Activated T-cell treated with anti-CD3 and anti-CD28 coated beads, Interleukin-2, amount 50 U/mL, for 72 hours (primary cell): ENCODE results near the gene ATP5F1C. TPM values are rescaled to one million over a fixed set of nuclear protein-coding genes. Genes with fewer than 3 reads are reported as not detected.
A peak's percentile ranks its signal among the peaks of the same experiment; 100 is the strongest.
"Not testable (repeated sequence)": the region's sequence is repeated elsewhere in the genome, so short reads cannot be mapped to it uniquely, and the experiment has no call there.

Source experiments
- ATAC-seq, 2 donors: fragments of 150-1000 bp; cut with Tn5 transposase; replicated peaks in 1 of 2; 2 replicates each; pipeline ENCODE4 v1.10.0; 2021; ENCODE audit warnings: moderate library complexity in 2 of 2, mild to moderate bottlenecking in 1 of 2
- DNase-seq, 2 donors: peaks; one replicate each; pipeline ENCODE4 v3.0.0; 2021 to 2022; ENCODE audit warnings: mixed read lengths in 1 of 2
- H3K27ac Mint-ChIP-seq: one replicate; pipeline ENCODE4 v1.8.0; 2022; ENCODE audit warnings: mild to moderate bottlenecking, moderate library complexity, mixed read lengths
- H3K27me3 Mint-ChIP-seq: one replicate; pipeline ENCODE4 v1.8.0; 2022; ENCODE audit warnings: low read depth, mixed read lengths
- H3K36me3 Mint-ChIP-seq, 2 donors: one replicate each; pipeline ENCODE4 v1.8.0; 2022; ENCODE audit warnings: mixed read lengths in 2 of 2, mild to moderate bottlenecking in 1 of 2; ENCODE audit not compliant: insufficient read depth in 2 of 2
- H3K4me1 Mint-ChIP-seq: one replicate; pipeline ENCODE4 v1.8.0; 2022; ENCODE audit warnings: low read depth, mixed read lengths
- H3K4me3 Mint-ChIP-seq, 2 donors: one replicate each; pipeline ENCODE4 v1.8.0; 2022; ENCODE audit warnings: mild to moderate bottlenecking in 2 of 2, mixed read lengths in 2 of 2, moderate library complexity in 2 of 2
- H3K9me3 Mint-ChIP-seq, 2 donors: one replicate each; pipeline ENCODE4 v1.8.0; 2022; ENCODE audit warnings: mixed read lengths in 2 of 2
- total RNA-seq, 2 donors: library from RNA; stranded (reverse); gene quantifications; one replicate each; pipeline ENCODE4 v1.2.3, GENCODE V29; 2022

Gene ATP5F1C
- 100 to 1,000 TPM; 241 to 287 TPM for total RNA-seq

DNA sequence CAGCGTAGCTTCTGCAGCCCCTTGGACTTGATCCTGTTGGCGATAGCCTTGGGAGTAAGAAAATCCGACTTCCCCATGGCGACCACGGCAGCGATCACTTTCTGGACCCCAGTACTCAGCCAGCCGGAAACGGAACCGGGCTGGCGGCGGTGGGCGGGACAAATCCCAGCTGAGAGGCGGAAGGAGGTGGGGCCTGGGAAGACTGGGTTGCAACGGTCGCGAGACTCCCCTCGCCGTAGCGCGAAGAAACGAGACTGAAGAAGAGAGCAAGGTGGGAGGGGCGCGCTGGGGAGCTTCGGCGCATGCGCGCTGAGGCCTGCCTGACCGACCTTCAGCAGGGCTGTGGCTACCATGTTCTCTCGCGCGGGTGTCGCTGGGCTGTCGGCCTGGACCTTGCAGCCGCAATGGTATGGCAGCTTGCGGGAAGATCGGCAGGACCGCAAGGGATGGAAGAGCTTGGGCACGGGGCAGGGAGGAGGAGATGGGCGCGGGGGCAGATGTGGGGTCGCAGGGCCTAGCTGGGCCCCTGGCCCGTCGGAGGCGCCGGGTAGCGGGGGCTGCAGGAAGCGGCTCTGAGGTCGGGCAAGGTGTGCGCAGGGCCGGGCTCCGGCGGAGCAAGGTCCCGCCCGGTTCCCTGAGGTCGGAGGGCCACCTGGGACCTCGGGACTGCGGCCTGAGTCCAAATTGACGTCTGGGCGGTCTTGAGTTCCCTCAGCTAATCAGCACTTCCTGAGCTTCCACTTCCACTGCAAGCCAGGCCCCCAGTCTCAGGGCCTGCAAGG lies at the start of gene ATP5F1C, which contains the start of gene KIN:
Gene ATP5F1C (plus strand): TSS at position 321 of the 782 bp plus-strand sequence. CDS start 31 bp downstream, at position 352.
Gene KIN (minus strand): TSS at position 137 of the 782 bp plus-strand sequence. CDS start 60 bp downstream, at position 77.
- peaks cover 4 to 11% of the 10 kb centered on the region in 2 donors for H3K36me3 Mint-ChIP-seq
- H3K4me3 Mint-ChIP-seq, result no peak within 1 kb of the TSS
- ATAC-seq (peak; percentile 95 to 97), DNase-seq (peak; percentile 98)
- peaks cover 58% of the 10 kb centered on the region for H3K4me1 Mint-ChIP-seq
- H3K9me3 Mint-ChIP-seq, result no peaks in the 10 kb centered on the region
- peak within 1 kb of the TSS; percentile 84 for H3K27ac Mint-ChIP-seq
- no peaks in the 10 kb centered on the region for H3K27me3 Mint-ChIP-seq

DNA sequence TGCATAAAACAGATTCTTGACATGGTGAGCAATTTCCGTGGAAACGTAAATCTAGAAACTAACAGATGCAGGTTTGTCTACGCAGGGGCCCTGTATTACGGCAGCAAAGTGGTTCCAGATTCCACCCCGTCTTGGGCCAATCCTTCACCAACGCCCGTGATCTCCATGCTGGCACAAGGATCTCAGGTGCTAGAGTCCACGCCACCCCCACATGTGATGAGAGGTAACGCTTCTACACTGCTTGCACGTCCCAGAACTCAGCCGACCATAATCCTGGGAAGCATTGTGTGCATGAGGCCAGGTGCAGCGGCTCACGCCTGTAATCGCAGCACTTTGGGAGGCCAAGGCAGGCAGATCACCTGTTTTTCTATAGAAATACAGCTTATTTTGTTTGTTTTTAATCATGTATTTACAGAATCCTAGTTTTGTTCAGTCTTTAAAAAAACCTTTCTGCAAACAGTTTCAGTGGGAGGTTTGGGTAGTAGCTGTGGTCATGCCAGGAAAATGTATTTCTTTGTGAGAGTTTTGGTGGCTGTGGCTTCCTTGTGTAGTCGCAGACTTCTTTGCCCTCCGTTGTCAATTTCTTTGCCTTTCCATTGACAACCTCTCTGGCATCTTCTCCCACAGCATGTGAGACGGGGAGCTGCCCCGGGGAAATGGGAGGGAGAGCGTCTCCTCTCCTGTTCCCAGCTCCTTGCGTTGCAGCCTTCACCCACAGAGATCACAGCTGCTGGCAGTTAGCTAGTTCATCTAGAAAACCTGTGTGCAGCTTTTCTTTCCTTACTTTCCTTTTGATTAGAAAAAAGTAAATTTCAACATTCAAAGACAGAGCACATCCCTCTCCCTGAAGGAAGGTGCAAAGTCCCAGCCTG lies 49.2 kb upstream of the ATP5F1C start:
- Mint-ChIP-seq H3K4me1 (no peaks in the 10 kb centered on the region), H3K9me3 (no peaks in the 10 kb centered on the region), H3K27me3 (no peaks in the 10 kb centered on the region), H3K36me3 (no peaks in the 10 kb centered on the region), H3K4me3 (no peak overlapping the region), H3K27ac (no peak overlapping the region)
- ATAC-seq, result no peak
- no peak for DNase-seq

DNA sequence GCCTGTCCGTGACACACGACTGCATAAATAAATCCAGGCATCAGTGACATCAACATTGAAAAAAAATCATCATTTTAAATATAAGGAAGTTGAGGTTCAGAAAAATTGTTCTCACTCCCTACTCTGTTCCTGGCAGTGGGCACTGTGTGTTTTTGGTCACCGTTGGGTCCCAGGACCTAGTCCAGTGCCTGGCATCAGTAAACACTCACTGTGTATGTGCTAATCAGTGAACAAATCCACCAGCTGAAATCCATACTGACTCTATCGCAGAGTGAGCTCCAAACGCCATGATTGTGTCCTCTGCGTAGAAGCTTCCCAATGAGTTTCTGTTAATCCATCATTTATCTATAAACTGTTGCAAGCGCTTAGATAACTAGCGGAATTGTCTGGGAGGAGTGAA lies 43.7 kb upstream of the ATP5F1C start:
- no peak overlapping the region for H3K27ac Mint-ChIP-seq
- H3K9me3 Mint-ChIP-seq, result no peaks in the 10 kb centered on the region
- DNase-seq (no peak), ATAC-seq (no peak)
- H3K4me1 Mint-ChIP-seq, result no peaks in the 10 kb centered on the region
- H3K36me3 Mint-ChIP-seq, result no peaks in the 10 kb centered on the region
- H3K4me3 Mint-ChIP-seq, result no peak overlapping the region
- H3K27me3 Mint-ChIP-seq, result no peaks in the 10 kb centered on the region

DNA sequence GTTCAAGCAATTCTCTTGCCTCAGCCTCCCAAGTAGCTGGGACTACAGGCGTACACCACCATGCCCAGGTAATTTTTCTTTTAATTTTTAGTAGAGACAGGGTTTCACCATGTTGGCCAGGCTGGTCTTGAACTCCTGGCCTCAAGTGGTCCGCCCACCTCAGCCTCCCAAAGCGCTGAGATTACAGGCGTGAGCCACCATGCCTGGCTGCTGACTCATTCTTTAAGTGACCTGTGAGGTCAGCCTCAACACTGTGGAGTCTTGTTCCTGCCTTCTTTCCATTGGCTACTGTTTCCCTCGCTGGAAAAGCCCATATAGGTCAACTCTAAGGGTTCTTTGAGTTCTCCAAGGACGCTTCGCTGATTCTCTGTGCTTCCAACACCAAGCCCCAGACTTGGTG lies 39.3 kb upstream of the ATP5F1C start:
- not testable (repeated sequence) for H3K4me1 Mint-ChIP-seq, H3K27ac Mint-ChIP-seq, ATAC-seq, H3K27me3 Mint-ChIP-seq, H3K36me3 Mint-ChIP-seq, H3K9me3 Mint-ChIP-seq, H3K4me3 Mint-ChIP-seq, DNase-seq

DNA sequence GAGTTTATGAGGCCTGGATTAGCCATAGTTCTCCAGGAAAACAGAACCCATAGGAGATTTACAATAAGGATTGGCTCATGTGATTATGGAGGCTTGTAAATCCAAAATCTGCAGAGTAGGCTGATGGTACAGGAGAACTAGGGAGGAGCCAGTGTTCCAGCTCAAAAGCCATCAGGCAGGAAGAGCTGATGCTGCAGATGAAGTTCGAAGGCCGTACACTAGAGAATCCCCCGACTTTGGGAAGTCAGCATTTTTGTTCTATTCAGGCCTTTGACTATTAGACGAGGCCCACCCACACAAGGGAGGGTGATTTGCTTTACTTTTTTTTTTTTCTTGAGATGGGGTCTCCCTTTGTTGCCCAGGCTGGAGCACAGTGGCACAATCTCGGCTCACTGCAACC lies 37.8 kb upstream of the ATP5F1C start:
- DNase-seq, result no peak
- peaks cover 5 to 11% of the 10 kb centered on the region in 2 donors for H3K36me3 Mint-ChIP-seq

DNA sequence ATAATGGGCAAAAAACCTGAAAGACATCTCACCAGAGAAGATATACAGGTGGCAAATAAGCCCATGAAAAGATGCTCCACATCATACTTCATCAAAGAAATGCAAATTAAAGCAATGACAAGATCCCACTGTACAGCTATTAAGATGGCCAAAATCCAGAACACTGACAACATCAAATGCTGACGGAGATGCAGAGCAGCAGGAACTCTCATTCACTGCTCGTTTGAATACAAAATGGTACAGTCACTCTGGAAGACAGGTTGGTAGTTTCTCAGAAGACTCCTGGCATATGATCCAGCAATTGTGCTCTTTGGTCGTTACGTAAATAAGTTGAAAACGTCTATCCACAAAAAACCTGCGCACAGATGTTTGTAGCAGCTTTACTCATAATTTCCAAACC lies 35.7 kb upstream of the ATP5F1C start:
- DNase-seq, result no peak
- Mint-ChIP-seq H3K9me3 (no peaks in the 10 kb centered on the region), H3K4me3 (no peak overlapping the region), H3K27ac (no peak overlapping the region), H3K4me1 (no peaks in the 10 kb centered on the region), H3K27me3 (no peaks in the 10 kb centered on the region), H3K36me3 (peaks cover 5 to 12% of the 10 kb centered on the region in 2 donors)
- no peak for ATAC-seq

More for the DNA sequence above, 37.8 kb upstream of the ATP5F1C start:
- no peak for ATAC-seq
- Mint-ChIP-seq H3K4me1 (no peaks in the 10 kb centered on the region), H3K9me3 (no peaks in the 10 kb centered on the region), H3K27ac (no peak overlapping the region), H3K27me3 (no peaks in the 10 kb centered on the region), H3K4me3 (no peak overlapping the region)

DNA sequence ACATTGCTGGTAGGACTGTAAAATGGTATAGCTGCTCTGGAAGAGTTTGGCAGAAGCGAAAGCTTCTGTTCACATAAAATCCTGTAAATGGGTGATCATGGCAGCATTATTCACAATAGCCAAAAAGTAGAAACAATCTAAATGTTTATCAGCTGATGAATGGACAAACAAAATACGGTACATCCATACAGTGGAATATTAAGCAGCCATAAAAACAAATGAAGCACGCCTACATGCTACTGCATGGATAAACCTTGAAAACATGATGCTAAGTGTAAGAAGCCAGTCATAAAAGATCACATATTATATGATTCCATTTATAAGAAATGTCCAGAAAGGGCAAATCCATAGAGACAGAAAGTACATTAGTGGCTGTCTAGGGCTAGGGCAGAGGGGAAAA lies 32.9 kb upstream of the ATP5F1C start:
- H3K4me1 Mint-ChIP-seq, result no peaks in the 10 kb centered on the region
- H3K4me3 Mint-ChIP-seq, result no peak overlapping the region
- ATAC-seq, result no peak
- H3K36me3 Mint-ChIP-seq, result peaks cover 7 to 20% of the 10 kb centered on the region in 2 donors
- no peak for DNase-seq
- no peaks in the 10 kb centered on the region for H3K27me3 Mint-ChIP-seq
- H3K9me3 Mint-ChIP-seq, result no peaks in the 10 kb centered on the region
- H3K27ac Mint-ChIP-seq, result no peak overlapping the region

DNA sequence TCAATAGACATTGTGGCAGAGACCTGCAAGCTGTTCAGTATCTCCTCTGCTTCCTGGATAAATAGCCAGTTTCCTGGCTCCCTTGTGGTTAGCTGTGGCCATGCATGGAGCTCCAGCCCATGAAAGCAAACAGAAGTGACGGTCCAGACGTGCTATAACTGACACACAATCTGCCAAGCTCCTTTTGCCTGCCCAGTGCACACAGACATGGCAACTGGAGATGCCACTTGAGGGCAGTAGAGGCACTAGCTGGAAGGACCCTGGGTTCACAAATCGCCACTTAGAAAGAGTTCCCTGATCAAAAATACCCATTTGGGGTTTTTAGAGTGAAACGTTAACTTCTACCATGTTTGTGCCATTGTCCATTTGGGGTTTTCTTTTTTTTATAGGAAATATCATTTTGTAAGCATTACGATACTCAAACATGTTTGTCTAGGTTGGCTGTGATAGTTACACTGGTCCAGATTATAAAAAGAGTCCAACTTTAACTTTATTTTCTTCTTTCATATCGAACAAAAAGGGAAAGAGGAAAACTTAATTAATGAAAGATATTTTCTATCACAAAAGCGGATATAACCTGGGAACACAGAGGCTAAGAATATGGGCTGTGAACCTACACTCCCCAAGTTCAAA lies 31.5 kb upstream of the ATP5F1C start:
- H3K27me3 Mint-ChIP-seq, result no peaks in the 10 kb centered on the region
- no peaks in the 10 kb centered on the region for H3K4me1 Mint-ChIP-seq
- ATAC-seq, result peak in 1 of 2 donors; percentile 50
- no peaks in the 10 kb centered on the region for H3K9me3 Mint-ChIP-seq
- DNase-seq, result peak; percentile 10 to 19
- peaks cover 7 to 22% of the 10 kb centered on the region in 2 donors for H3K36me3 Mint-ChIP-seq
- no peak overlapping the region for H3K27ac Mint-ChIP-seq
- H3K4me3 Mint-ChIP-seq, result no peak overlapping the region

DNA sequence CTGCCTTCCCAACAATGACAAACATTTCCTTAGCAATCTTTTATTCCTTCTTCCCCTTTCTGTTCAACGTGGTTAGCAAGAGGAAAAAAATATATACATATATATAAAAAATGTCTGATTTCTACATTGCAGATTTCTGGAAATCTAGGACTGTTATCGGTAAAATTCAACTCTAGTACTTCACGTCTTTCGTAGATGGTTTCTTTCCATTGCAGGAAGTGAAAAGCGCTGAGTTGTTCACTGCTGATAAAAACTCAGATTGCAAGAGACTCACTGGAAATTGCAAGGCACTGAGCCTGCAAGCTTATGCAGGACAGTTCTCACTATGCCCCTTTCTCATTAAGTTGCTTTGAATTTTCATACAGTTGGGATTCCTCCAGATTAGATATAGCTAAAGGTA lies 24.0 kb upstream of the ATP5F1C start:
- H3K27ac Mint-ChIP-seq, result no peak overlapping the region
- no peak for DNase-seq
- ATAC-seq, result no peak
- no peaks in the 10 kb centered on the region for H3K9me3 Mint-ChIP-seq
- peaks cover 5 to 19% of the 10 kb centered on the region in 2 donors for H3K36me3 Mint-ChIP-seq
- H3K27me3 Mint-ChIP-seq, result no peaks in the 10 kb centered on the region
- peaks cover 7% of the 10 kb centered on the region for H3K4me1 Mint-ChIP-seq
- H3K4me3 Mint-ChIP-seq, result no peak overlapping the region

DNA sequence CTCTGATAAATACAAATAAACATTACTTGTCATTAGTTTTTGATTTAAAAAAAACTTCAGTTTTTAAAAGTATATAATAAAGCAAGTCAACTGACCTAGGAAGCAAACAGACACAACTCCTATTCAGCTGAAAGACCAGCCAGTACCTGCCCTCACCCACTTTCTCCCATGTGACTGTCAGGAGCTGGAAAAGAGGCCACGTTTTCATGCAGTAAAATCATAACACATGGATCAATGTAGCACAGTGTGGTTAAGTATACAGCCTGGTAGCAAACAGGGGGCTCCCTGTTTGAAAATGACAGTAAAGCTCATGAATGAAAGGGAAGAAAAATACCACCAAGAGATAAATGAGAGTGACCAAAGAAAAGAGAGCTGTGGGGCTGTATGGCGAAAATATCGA lies 21.7 kb upstream of the ATP5F1C start:
- Mint-ChIP-seq H3K36me3 (peaks cover 10 to 18% of the 10 kb centered on the region in 2 donors), H3K4me3 (no peak overlapping the region), H3K27me3 (no peaks in the 10 kb centered on the region), H3K27ac (no peak overlapping the region), H3K9me3 (no peaks in the 10 kb centered on the region), H3K4me1 (peaks cover 7% of the 10 kb centered on the region)
- ATAC-seq, result no peak
- DNase-seq, result no peak

DNA sequence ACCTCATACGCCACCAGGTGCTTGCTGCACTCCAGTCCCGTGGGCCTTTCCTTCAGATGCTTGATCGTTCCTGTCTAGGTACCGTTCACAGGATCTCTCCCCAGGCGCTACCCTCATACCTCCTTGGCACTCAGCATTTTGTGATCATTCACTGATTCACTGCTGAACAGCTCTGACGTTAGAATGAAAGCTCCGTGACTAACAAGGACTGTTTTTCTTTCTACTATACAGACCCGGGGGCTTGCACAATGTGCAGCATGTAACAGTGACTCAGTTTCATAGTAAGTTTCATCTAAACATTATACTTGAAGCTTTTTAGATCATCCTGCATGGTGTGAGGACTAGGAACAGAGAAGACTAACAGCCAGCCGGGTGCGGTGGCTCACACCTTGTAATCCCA lies 20.8 kb upstream of the ATP5F1C start:
- Mint-ChIP-seq H3K27ac (no peak overlapping the region), H3K27me3 (no peaks in the 10 kb centered on the region), H3K9me3 (no peaks in the 10 kb centered on the region), H3K36me3 (peaks cover 10 to 18% of the 10 kb centered on the region in 2 donors), H3K4me1 (peaks cover 7% of the 10 kb centered on the region), H3K4me3 (no peak overlapping the region)
- ATAC-seq (peak in 1 of 2 donors; percentile 33), DNase-seq (no peak)

DNA sequence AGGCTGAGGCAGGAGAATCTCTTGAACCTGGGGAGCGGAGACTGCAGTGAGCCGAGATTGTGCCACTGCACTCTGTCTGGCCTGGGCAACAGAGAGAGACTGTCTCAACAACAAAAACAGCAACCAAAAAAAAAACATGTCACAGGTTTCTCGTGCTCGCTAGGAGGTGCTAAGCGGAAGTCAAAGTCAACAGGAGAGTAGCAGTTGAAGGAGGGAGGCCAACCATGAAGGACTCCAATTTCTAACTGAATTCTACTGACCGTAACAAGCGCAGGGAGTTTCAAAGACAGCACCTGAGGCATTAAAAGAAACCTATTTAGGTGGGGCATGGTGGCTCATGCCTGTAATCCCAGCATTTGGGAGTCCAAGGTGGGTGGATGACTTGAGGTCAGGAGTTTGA lies 19.6 kb upstream of the ATP5F1C start:
- H3K36me3 Mint-ChIP-seq, result peaks cover 8 to 14% of the 10 kb centered on the region in 2 donors
- ATAC-seq, result no peak

More for the DNA sequence above, 19.6 kb upstream of the ATP5F1C start:
- Mint-ChIP-seq H3K9me3 (no peaks in the 10 kb centered on the region), H3K27me3 (no peaks in the 10 kb centered on the region), H3K27ac (no peak overlapping the region), H3K4me1 (peaks cover 7% of the 10 kb centered on the region), H3K4me3 (no peak overlapping the region)
- no peak for DNase-seq
